Loucy (cell line): Measurements from ENCODE around the gene OR10G2.

ENCODE experiments used
- EZH2phosphoT487 ChIP-seq: fragments of 200-600 bp; IDR thresholded peaks from 2 replicates; pipeline ENCODE4 v1.6.1; 2018; ENCODE audit warnings: antibody characterized with exemption, mild to moderate bottlenecking, moderate library complexity, borderline replicate concordance
- TF ChIP-seq, protein P1 (sequence below): fragments of 200-600 bp; sonication (generic); conservative IDR thresholded peaks from 2 replicates; pipeline ENCODE4 v1.5.1; 2014; ENCODE audit warnings: mild to moderate bottlenecking, antibody characterized with exemption, low read length

DNA sequence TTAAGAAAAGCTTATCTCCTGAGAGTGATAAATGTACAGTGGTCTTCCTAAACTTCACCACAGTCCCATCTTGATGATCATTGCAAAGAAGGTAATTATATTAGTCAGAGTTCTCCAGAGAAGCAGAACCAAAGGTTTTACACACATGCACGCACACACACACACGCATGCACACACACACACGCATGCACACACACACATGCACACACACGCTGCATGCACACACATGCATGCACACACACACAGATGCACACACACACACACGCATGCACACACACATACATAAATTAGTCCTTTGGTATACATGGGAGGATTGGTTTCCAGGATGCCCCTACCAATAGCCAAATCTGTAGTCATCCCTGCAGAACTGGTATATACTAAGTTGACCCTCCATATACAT lies 19.5 kb upstream of the OR10G2 start:
- TF ChIP-seq, protein P1, sequence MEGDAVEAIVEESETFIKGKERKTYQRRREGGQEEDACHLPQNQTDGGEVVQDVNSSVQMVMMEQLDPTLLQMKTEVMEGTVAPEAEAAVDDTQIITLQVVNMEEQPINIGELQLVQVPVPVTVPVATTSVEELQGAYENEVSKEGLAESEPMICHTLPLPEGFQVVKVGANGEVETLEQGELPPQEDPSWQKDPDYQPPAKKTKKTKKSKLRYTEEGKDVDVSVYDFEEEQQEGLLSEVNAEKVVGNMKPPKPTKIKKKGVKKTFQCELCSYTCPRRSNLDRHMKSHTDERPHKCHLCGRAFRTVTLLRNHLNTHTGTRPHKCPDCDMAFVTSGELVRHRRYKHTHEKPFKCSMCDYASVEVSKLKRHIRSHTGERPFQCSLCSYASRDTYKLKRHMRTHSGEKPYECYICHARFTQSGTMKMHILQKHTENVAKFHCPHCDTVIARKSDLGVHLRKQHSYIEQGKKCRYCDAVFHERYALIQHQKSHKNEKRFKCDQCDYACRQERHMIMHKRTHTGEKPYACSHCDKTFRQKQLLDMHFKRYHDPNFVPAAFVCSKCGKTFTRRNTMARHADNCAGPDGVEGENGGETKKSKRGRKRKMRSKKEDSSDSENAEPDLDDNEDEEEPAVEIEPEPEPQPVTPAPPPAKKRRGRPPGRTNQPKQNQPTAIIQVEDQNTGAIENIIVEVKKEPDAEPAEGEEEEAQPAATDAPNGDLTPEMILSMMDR: no peak
- TF ChIP-seq EZH2phosphoT487: no peak
